DOHH2 (cell line): ENCODE measurements around the gene CA4.

Experiments used
- EZH2phosphoT487 ChIP-seq: fragments of 200-600 bp; sonication (generic); IDR thresholded peaks from 2 replicates; pipeline ENCODE4 v1.6.1; 2017; ENCODE audit warnings: borderline replicate concordance, mild to moderate bottlenecking, antibody characterized with exemption, low read length, moderate library complexity, mixed read lengths
- TF ChIP-seq, protein P1 (sequence below): fragments of 200-600 bp; sonication (generic); IDR thresholded peaks from one replicate; pipeline ENCODE4 v1.5.1; 2014; ENCODE audit warnings: antibody characterized with exemption, mild to moderate bottlenecking, low read depth, low read length; ENCODE audit not compliant: poor library complexity, severe bottlenecking

- TF ChIP-seq, protein P1, sequence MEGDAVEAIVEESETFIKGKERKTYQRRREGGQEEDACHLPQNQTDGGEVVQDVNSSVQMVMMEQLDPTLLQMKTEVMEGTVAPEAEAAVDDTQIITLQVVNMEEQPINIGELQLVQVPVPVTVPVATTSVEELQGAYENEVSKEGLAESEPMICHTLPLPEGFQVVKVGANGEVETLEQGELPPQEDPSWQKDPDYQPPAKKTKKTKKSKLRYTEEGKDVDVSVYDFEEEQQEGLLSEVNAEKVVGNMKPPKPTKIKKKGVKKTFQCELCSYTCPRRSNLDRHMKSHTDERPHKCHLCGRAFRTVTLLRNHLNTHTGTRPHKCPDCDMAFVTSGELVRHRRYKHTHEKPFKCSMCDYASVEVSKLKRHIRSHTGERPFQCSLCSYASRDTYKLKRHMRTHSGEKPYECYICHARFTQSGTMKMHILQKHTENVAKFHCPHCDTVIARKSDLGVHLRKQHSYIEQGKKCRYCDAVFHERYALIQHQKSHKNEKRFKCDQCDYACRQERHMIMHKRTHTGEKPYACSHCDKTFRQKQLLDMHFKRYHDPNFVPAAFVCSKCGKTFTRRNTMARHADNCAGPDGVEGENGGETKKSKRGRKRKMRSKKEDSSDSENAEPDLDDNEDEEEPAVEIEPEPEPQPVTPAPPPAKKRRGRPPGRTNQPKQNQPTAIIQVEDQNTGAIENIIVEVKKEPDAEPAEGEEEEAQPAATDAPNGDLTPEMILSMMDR = no peak
- no peak for TF ChIP-seq EZH2phosphoT487
Measured at GRCh38 chr17:60159479-60159866, 9.7 kb downstream of the CA4 start.
